Endometrial microvascular endothelial cells (primary cell): ENCODE measurements around the gene LDLRAD3. TPM values are rescaled to one million over a fixed set of nuclear protein-coding genes. Genes with fewer than 3 reads are reported as not detected.

Source experiments
- in situ Hi-C: cut with HindIII; loops from 2 replicates; pipeline ENCODE4 v1.10.0; 2017; ENCODE audit warnings: low sequenced_read_pairs, low pct_unique_long_range_greater_than_20kb; ENCODE audit errors: inconsistent ontology term
- total RNA-seq: library from RNA; depleted of rRNA; stranded (reverse); fragments of >200 nt; gene quantifications from one replicate; pipeline ENCODE4 v1.2.3, GENCODE V29; 2015; ENCODE audit errors: inconsistent ontology term

Gene LDLRAD3
- total RNA-seq, 1 donor from 2014 or later: 17.2 TPM

GRCh38 chr11:36193290-36193619 is 249.4 kb downstream of the LDLRAD3 start:
- in situ Hi-C loops: no loop called here

GRCh38 chr11:36193721-36194120 is 249.9 kb downstream of the LDLRAD3 start:
- in situ Hi-C loops: no loop called here

- in situ Hi-C loops: no loop called here
Measured at GRCh38 chr11:36195496-36196354, 251.9 kb downstream of the LDLRAD3 start.

GRCh38 chr11:36196411-36196998 is 252.6 kb downstream of the LDLRAD3 start:
- in situ Hi-C loops: no loop called here

GRCh38 chr11:36201411-36201810 is 257.5 kb downstream of the LDLRAD3 start:
- in situ Hi-C loops: no loop called here

GRCh38 chr11:36205536-36205935 is 261.7 kb downstream of the LDLRAD3 start:
- in situ Hi-C loops: no loop called here

- in situ Hi-C loops: no loop called here
Measured at GRCh38 chr11:36210529-36210928, 266.7 kb downstream of the LDLRAD3 start.

- in situ Hi-C loops: no loop called here
Measured at GRCh38 chr11:36211761-36212430, 268.0 kb downstream of the LDLRAD3 start.

GRCh38 chr11:36212564-36213392 is 268.9 kb downstream of the LDLRAD3 start:
- in situ Hi-C loops: no loop called here

- in situ Hi-C loops: no loop called here
Measured at GRCh38 chr11:36213393-36213840, 269.6 kb downstream of the LDLRAD3 start.

- in situ Hi-C loops: no loop called here
Measured at GRCh38 chr11:36214480-36214879, 270.6 kb downstream of the LDLRAD3 start.

GRCh38 chr11:36214976-36215692 is 271.3 kb downstream of the LDLRAD3 start:
- in situ Hi-C loops: no loop called here

- in situ Hi-C loops: no loop called here
Measured at GRCh38 chr11:36215693-36216060, 271.8 kb downstream of the LDLRAD3 start.

GRCh38 chr11:36216061-36216615 is 272.3 kb downstream of the LDLRAD3 start:
- in situ Hi-C loops: no loop called here

- in situ Hi-C loops: no loop called here
Measured at GRCh38 chr11:36218283-36218921, 274.5 kb downstream of the LDLRAD3 start.

GRCh38 chr11:36219996-36220395 is 276.1 kb downstream of the LDLRAD3 start:
- in situ Hi-C loops: no loop called here

GRCh38 chr11:36222831-36223635 is 279.2 kb downstream of the LDLRAD3 start:
- in situ Hi-C loops: no loop called here
